OCI-LY1 (cell line): ENCODE results near the gene ERN1.

Experiments used
- H2AFZ ChIP-seq: fragments of 200-600 bp; sonication (generic), shearing (Covaris generic); 2 replicates; pipeline ENCODE4 v1.6.0; 2014; ENCODE audit warnings: antibody characterized with exemption, mild to moderate bottlenecking, low read length
- H3F3A ChIP-seq: fragments of 200-600 bp; sonication (generic), shearing (Covaris generic); 2 replicates; pipeline ENCODE4 v1.6.0; 2014; ENCODE audit warnings: mild to moderate bottlenecking, antibody characterized with exemption, low read length, moderate library complexity; ENCODE audit not compliant: insufficient read depth
- H3K27ac ChIP-seq: fragments of 200-600 bp; sonication (generic); 2 replicates; pipeline ENCODE4 v1.5.1; 2014; ENCODE audit warnings: low read length, mixed run types, mild to moderate bottlenecking, low read depth; ENCODE audit not compliant: poor library complexity, severe bottlenecking
- H3K27me3 ChIP-seq: fragments of 200-600 bp; sonication (generic); 2 replicates; pipeline ENCODE4 v1.6.0; 2014; ENCODE audit warnings: antibody characterized with exemption, mild to moderate bottlenecking, low read length, moderate library complexity; ENCODE audit not compliant: insufficient read depth
- H3K36me3 ChIP-seq: fragments of 200-600 bp; sonication (generic); 2 replicates; pipeline ENCODE4 v1.6.1; 2014; ENCODE audit warnings: mild to moderate bottlenecking, antibody characterized with exemption, low read length, moderate library complexity, mixed read lengths; ENCODE audit not compliant: insufficient read depth
- H3K4me1 ChIP-seq: fragments of 200-600 bp; sonication (generic); 2 replicates; pipeline ENCODE4 v1.5.1; 2014; ENCODE audit warnings: mild to moderate bottlenecking, low read length, moderate library complexity; ENCODE audit not compliant: insufficient read depth, severe bottlenecking
- H3K4me2 ChIP-seq: fragments of 200-600 bp; sonication (generic), shearing (Covaris generic); 2 replicates; pipeline ENCODE4 v1.6.1; 2014; ENCODE audit warnings: low read length
- H3K4me3 ChIP-seq: fragments of 200-600 bp; sonication (generic); 2 replicates; pipeline ENCODE4 v1.5.1; 2014; ENCODE audit warnings: low read length, low read depth, mild to moderate bottlenecking, mixed read lengths; ENCODE audit not compliant: poor library complexity, severe bottlenecking
- H3K79me2 ChIP-seq: fragments of 200-600 bp; shearing (Covaris generic); 2 replicates; pipeline ENCODE4 v1.6.1; 2016; ENCODE audit warnings: mixed run types, low read length, mixed read lengths; ENCODE audit not compliant: insufficient read depth
- H3K9ac ChIP-seq: fragments of 200-600 bp; sonication (generic), shearing (Covaris generic); 2 replicates; pipeline ENCODE4 v1.6.1; 2014; ENCODE audit warnings: mild to moderate bottlenecking, low read length, mixed read lengths
- H3K9me2 ChIP-seq: fragments of 200-600 bp; sonication (generic), shearing (Covaris generic); 2 replicates; pipeline ENCODE4 v1.6.1; 2014; ENCODE audit warnings: low read depth, mild to moderate bottlenecking, low read length, mixed read lengths
- H3K9me3 ChIP-seq: fragments of 200-600 bp; shearing (Covaris generic); 2 replicates; pipeline ENCODE4 v1.6.1; 2014; ENCODE audit warnings: low read length, mixed read lengths
- H4K20me1 ChIP-seq: fragments of 200-600 bp; sonication (generic), shearing (Covaris generic); 2 replicates; pipeline ENCODE4 v1.6.0; 2016; ENCODE audit warnings: mild to moderate bottlenecking, low read length; ENCODE audit not compliant: insufficient read depth
- CTCF ChIP-seq: fragments of 200-600 bp; sonication (generic), shearing (Covaris generic); IDR thresholded peaks from 2 replicates; pipeline ENCODE4 v1.5.1; 2017; ENCODE audit warnings: mild to moderate bottlenecking, antibody characterized with exemption, low read length, moderate library complexity, mixed read lengths
- EZH2 ChIP-seq: fragments of 200-600 bp; sonication (generic), shearing (Covaris generic); IDR thresholded peaks from 2 replicates; pipeline ENCODE4 v1.8.0; 2017; ENCODE audit warnings: borderline replicate concordance, mixed run types, mild to moderate bottlenecking, antibody characterized with exemption, low read length, moderate library complexity, mixed read lengths

ERN1 gene

GRCh38 chr17:64173646-64174045, 43.7 kb upstream of the ERN1 start:
- no peaks in the 10 kb centered on the region for H3K9me2 ChIP-seq
- H3K27ac ChIP-seq = no peak overlapping the region
- H2AFZ ChIP-seq = no peak overlapping the region
- H3K9me3 ChIP-seq = no peaks in the 10 kb centered on the region
- no peaks in the 10 kb centered on the region for H4K20me1 ChIP-seq
- no peak overlapping the region for H3K4me3 ChIP-seq
- H3K4me1 ChIP-seq = no peaks in the 10 kb centered on the region
- no peaks in the 10 kb centered on the region for H3K79me2 ChIP-seq
- no peaks in the 10 kb centered on the region for H3F3A ChIP-seq
- no peaks in the 10 kb centered on the region for H3K27me3 ChIP-seq
- H3K9ac ChIP-seq = no peak overlapping the region
- H3K4me2 ChIP-seq = no peak overlapping the region
- TF ChIP-seq CTCF (no peak), EZH2 (no peak)
- H3K36me3 ChIP-seq = no peaks in the 10 kb centered on the region

- no peak overlapping the region for H3K4me2 ChIP-seq
- H4K20me1 ChIP-seq = no peaks in the 10 kb centered on the region
- H3F3A ChIP-seq = no peaks in the 10 kb centered on the region
- no peak overlapping the region for H2AFZ ChIP-seq
- H3K36me3 ChIP-seq = no peaks in the 10 kb centered on the region
- no peaks in the 10 kb centered on the region for H3K9me2 ChIP-seq
- TF ChIP-seq EZH2 (no peak), CTCF (no peak)
- no peak overlapping the region for H3K9ac ChIP-seq
- no peak overlapping the region for H3K27ac ChIP-seq
- H3K4me1 ChIP-seq = no peaks in the 10 kb centered on the region
- H3K79me2 ChIP-seq = no peaks in the 10 kb centered on the region
- H3K4me3 ChIP-seq = no peak overlapping the region
- no peaks in the 10 kb centered on the region for H3K9me3 ChIP-seq
- H3K27me3 ChIP-seq = no peaks in the 10 kb centered on the region
These were observed 42.6 kb upstream of the ERN1 start for GRCh38 chr17:64172510-64172909.

GRCh38 chr17:64171041-64171440, 41.1 kb upstream of the ERN1 start:
- Histone ChIP-seq H4K20me1 (no peaks in the 10 kb centered on the region), H3K27ac (no peak overlapping the region), H3K4me3 (no peak overlapping the region), H3K4me1 (no peaks in the 10 kb centered on the region), H3F3A (no peaks in the 10 kb centered on the region), H2AFZ (no peak overlapping the region), H3K9me3 (no peaks in the 10 kb centered on the region), H3K36me3 (no peaks in the 10 kb centered on the region), H3K9ac (no peak overlapping the region), H3K9me2 (no peaks in the 10 kb centered on the region), H3K79me2 (no peaks in the 10 kb centered on the region), H3K4me2 (no peak overlapping the region), H3K27me3 (no peaks in the 10 kb centered on the region)
- TF ChIP-seq CTCF = no peak
- TF ChIP-seq EZH2 = no peak
